SK-N-SH treated with all-trans-retinoic acid at 6 μM for 48 hours (cell line): Measurements from ENCODE around the gene ANKRD11.

Experiments
- ARNTL ChIP-seq: fragments of 450-650 bp; formaldehyde crosslinking; IDR thresholded peaks from 2 replicates; pipeline ENCODE4 v1.5.0; 2020; ENCODE audit warnings: low read depth, mild to moderate bottlenecking, moderate library complexity, borderline replicate concordance
- ESRRG ChIP-seq: fragments of 250-450 bp; sonication (Bioruptor Pico); IDR thresholded peaks from 2 replicates; pipeline ENCODE4 v1.6.1; 2021; ENCODE audit warnings: mild to moderate bottlenecking
- ISL1 ChIP-seq: fragments of 250-450 bp; sonication (Bioruptor Pico); IDR thresholded peaks from 2 replicates; pipeline ENCODE4 v2.1.2; 2022; ENCODE audit warnings: mild to moderate bottlenecking, moderate library complexity
- PATZ1 ChIP-seq: fragments of 250-450 bp; sonication (Bioruptor Pico); IDR thresholded peaks from 2 replicates; pipeline ENCODE4 v1.8.0; 2020; ENCODE audit warnings: mild to moderate bottlenecking, moderate library complexity, borderline replicate concordance
- SNAI2 ChIP-seq: fragments of 250-450 bp; sonication (Bioruptor Pico); IDR thresholded peaks from 2 replicates; pipeline ENCODE4 v1.5.0; 2020; ENCODE audit warnings: mild to moderate bottlenecking, moderate library complexity
- ZFP30 ChIP-seq: fragments of 450-650 bp; formaldehyde crosslinking; IDR thresholded peaks from 2 replicates; pipeline ENCODE4 v1.5.0; 2022; ENCODE audit warnings: mild to moderate bottlenecking, moderate library complexity
- TF ChIP-seq, protein P1 (sequence below): fragments of 250-450 bp; sonication (Bioruptor Pico); IDR thresholded peaks from 2 replicates; pipeline ENCODE4 v1.5.1; 2020; ENCODE audit warnings: low read depth, mild to moderate bottlenecking, moderate library complexity

DNA sequence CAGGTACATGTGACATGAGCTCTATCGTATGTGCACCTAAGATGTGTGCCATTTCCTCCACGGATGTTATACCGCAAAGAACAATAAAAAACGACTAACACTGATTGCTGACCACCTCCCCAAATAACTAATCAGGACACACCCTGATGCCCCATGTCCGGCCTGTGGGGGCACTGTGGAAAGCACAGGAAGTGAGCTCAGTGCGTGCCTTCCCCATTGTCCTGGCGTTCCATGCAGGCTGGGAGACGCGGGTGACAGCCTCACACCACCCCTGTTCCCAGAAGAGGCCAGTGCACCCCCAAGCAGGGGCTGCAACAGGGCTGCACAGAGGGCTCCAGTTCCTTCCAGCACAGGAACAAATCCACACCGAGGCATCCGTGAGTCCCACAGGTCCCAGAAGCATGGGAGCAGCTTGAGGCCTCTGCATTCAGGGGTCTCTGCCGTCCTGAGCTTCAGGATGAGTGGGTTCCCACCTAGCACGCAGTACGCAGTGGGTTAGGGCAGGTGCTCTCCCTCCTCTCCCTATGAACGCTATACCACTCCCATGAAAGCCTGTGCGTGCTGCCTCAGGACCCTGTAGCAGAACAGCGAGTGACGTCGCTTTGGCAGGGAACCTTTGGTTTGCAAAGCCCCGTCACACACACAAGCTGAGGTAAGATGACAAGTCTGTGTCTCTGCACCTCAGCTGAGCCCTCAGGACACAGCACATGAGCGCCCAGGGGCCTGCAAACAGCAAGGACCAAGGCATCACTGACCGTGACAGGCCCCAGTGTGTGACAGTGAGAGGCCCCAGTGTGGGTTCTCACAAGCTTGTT is 155.2 kb downstream of the ANKRD11 start:
- TF ChIP-seq, protein P1, sequence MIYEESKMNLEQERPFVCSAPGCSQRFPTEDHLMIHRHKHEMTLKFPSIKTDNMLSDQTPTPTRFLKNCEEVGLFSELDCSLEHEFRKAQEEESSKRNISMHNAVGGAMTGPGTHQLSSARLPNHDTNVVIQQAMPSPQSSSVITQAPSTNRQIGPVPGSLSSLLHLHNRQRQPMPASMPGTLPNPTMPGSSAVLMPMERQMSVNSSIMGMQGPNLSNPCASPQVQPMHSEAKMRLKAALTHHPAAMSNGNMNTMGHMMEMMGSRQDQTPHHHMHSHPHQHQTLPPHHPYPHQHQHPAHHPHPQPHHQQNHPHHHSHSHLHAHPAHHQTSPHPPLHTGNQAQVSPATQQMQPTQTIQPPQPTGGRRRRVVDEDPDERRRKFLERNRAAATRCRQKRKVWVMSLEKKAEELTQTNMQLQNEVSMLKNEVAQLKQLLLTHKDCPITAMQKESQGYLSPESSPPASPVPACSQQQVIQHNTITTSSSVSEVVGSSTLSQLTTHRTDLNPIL (CRISPR knock-in tag) = no peak
- no peak for TF ChIP-seq ISL1 (CRISPR knock-in tag)
- TF ChIP-seq ZFP30 (CRISPR knock-in tag) = no peak
- TF ChIP-seq PATZ1 (CRISPR knock-in tag) = no peak
- no peak for TF ChIP-seq ESRRG (CRISPR knock-in tag)
- TF ChIP-seq ARNTL (CRISPR knock-in tag) = no peak
- TF ChIP-seq SNAI2 (CRISPR knock-in tag) = no peak
